GM12878 (cell line): ENCODE data around the gene SLAMF8. TPM values are rescaled to one million over a fixed set of nuclear protein-coding genes. Genes with fewer than 3 reads are reported as not detected.

Experiments
- ATAC-seq: fragments of 200-7000 bp; cut with Tn5 transposase; 3 replicates; pipeline ENCODE4 v1.9.1; 2020; ENCODE audit warnings: mild to moderate bottlenecking, moderate library complexity
- BruUV-seq: library from RNA; stranded (reverse); fragments of 400-500 nt; replicated peaks from 2 replicates; lab custom pipeline; 2021; lab: Mats Ljungman, UMichigan
- CTCF ChIA-PET: fragments of 300-600 bp; sonication (Branson Sonifier 250); formaldehyde crosslinking; extraction: SDS; loops from one replicate; lab custom pipeline; 2021; ENCODE audit warnings: inconsistent platforms; lab: Yijun Ruan, JAX
- POLR2A ChIA-PET: fragments of 350-600 bp; formaldehyde crosslinking; extraction: SDS; loops from one replicate; lab custom pipeline; 2021; ENCODE audit warnings: inconsistent platforms; lab: Charles Lee
- RAD21 ChIA-PET: fragments of 300-600 bp; sonication (Branson Sonifier 250); formaldehyde crosslinking; loops from one replicate; lab custom pipeline; 2023; ENCODE audit warnings: antibody characterized with exemption; ENCODE audit not compliant: unreplicated experiment; lab: Charles Lee
- SMC1A ChIA-PET: fragments of 300-600 bp; sonication (Branson Sonifier 250); formaldehyde crosslinking; loops from one replicate; lab custom pipeline; 2023; ENCODE audit not compliant: unreplicated experiment, uncharacterized antibody; lab: Charles Lee
- DNase-seq: peaks from one replicate; pipeline ENCODE4 v3.0.0-alpha.2; 2011; ENCODE audit warnings: low read depth, low spot score
- FAIRE-seq: peaks from 3 replicates; lab custom pipeline; 2011; peaks lifted over from hg19 to GRCh38; lab: Jason Lieb, UNC
- H2AFZ ChIP-seq: 2 replicates; pipeline ENCODE4 v1.6.0; 2011; ENCODE audit warnings: low read depth, low read length, control low read depth; ENCODE audit not compliant: control insufficient read depth
- H3K27ac ChIP-seq: 2 replicates; pipeline ENCODE4 v1.5.1; 2011; ENCODE audit warnings: control low read depth; ENCODE audit not compliant: control insufficient read depth, insufficient read depth
- H3K27me3 ChIP-seq, 2 experiments: replicated peaks in 1 of 2; 2 replicates each; pipeline versions ENCODE4 v1.6.0 to v1.6.1; 2011; ENCODE audit warnings: low read length in 1 of 2; ENCODE audit not compliant: control insufficient read depth in 2 of 2, insufficient read depth in 2 of 2
- H3K36me3 ChIP-seq, 2 experiments: 2 replicates each; pipeline ENCODE4 v1.5.1; 2011; ENCODE audit warnings: low read length in 1 of 2; ENCODE audit not compliant: control insufficient read depth in 2 of 2, insufficient read depth in 2 of 2
- H3K4me1 ChIP-seq: 2 replicates; pipeline ENCODE4 v1.6.1; 2011; ENCODE audit warnings: mild to moderate bottlenecking, low read length, moderate library complexity, mixed read lengths; ENCODE audit not compliant: control insufficient read depth, insufficient read depth
- H3K4me2 ChIP-seq: 2 replicates; pipeline ENCODE4 v1.6.0; 2011; ENCODE audit warnings: control low read depth; ENCODE audit not compliant: control insufficient read depth, insufficient read depth
- H3K4me3 ChIP-seq: fragments of 200-600 bp; sonication (generic); 2 replicates; pipeline ENCODE4 v1.5.1; 2016
- H3K79me2 ChIP-seq: 2 replicates; pipeline ENCODE4 v1.6.0; 2011; ENCODE audit warnings: low read length; ENCODE audit not compliant: control insufficient read depth, insufficient read depth
- H3K9ac ChIP-seq: 2 replicates; pipeline ENCODE4 v1.8.0; 2011; ENCODE audit warnings: low read length, control low read depth, mixed read lengths; ENCODE audit not compliant: control insufficient read depth, insufficient read depth
- H3K9me3 ChIP-seq: replicated peaks from 3 replicates; pipeline ENCODE4 v1.5.1; 2011; ENCODE audit warnings: mild to moderate bottlenecking, low read length; ENCODE audit not compliant: control insufficient read depth, insufficient read depth
- H4K20me1 ChIP-seq: 2 replicates; pipeline ENCODE4 v1.6.0; 2011; ENCODE audit not compliant: control insufficient read depth, insufficient read depth
- BCL11A ChIP-seq: IDR thresholded peaks from 2 replicates; pipeline ENCODE4 v1.6.1; 2011; ENCODE audit warnings: low read depth, low read length
- BMI1 ChIP-seq: fragments of 450-650 bp; IDR thresholded peaks from 2 replicates; pipeline ENCODE4 v1.6.1; 2016; ENCODE audit warnings: mild to moderate bottlenecking, moderate library complexity, borderline replicate concordance
- CHD1 ChIP-seq: IDR thresholded peaks from 2 replicates; pipeline ENCODE4 v1.6.1; 2012; ENCODE audit warnings: low read depth, low read length, improper control_type of control experiment
- ESRRA ChIP-seq: IDR thresholded peaks from 2 replicates; pipeline ENCODE4 v1.6.1; 2012; ENCODE audit warnings: mild to moderate bottlenecking, low read length, improper control_type of control experiment
- FOS ChIP-seq: IDR thresholded peaks from 3 replicates; pipeline ENCODE4 v1.6.1; 2011; ENCODE audit warnings: borderline replicate concordance; ENCODE audit not compliant: insufficient read length; ENCODE audit errors: extremely low read depth
- MEF2B ChIP-seq: fragments of 450-650 bp; IDR thresholded peaks from 2 replicates; pipeline ENCODE4 v1.6.1; 2018; ENCODE audit warnings: mild to moderate bottlenecking, moderate library complexity; ENCODE audit not compliant: partially characterized antibody, poor library complexity, severe bottlenecking
- MYC ChIP-seq: IDR thresholded peaks from 2 replicates; pipeline ENCODE4 v1.6.1; 2011; ENCODE audit warnings: mild to moderate bottlenecking, low read length, moderate library complexity, inconsistent platforms; ENCODE audit not compliant: insufficient read depth, insufficient replicate concordance, insufficient read length, severe bottlenecking
- PAX5 ChIP-seq: IDR thresholded peaks from 2 replicates; pipeline ENCODE4 v1.6.1; 2011; ENCODE audit warnings: low read depth, low read length, borderline replicate concordance
- PML ChIP-seq: IDR thresholded peaks from 2 replicates; pipeline ENCODE4 v1.6.1; 2012; ENCODE audit warnings: low read length, inconsistent platforms
- POLR2AphosphoS5 ChIP-seq: IDR thresholded peaks from 2 replicates; pipeline ENCODE4 v1.6.1; 2011; ENCODE audit warnings: mild to moderate bottlenecking, low read length, inconsistent platforms
- RAD51 ChIP-seq: fragments of 450-650 bp; IDR thresholded peaks from 2 replicates; pipeline ENCODE4 v1.6.1; 2016; ENCODE audit warnings: moderate library complexity, mild to moderate bottlenecking, inconsistent platforms
- SIN3A ChIP-seq: IDR thresholded peaks from 2 replicates; pipeline ENCODE4 v1.6.1; 2012; ENCODE audit warnings: low read depth, low read length, improper control_type of control experiment
- TBL1XR1 ChIP-seq: IDR thresholded peaks from 2 replicates; pipeline ENCODE4 v1.6.1; 2012; ENCODE audit warnings: low read depth, low read length, improper control_type of control experiment
- TCF12 ChIP-seq: IDR thresholded peaks from 2 replicates; pipeline ENCODE4 v1.6.1; 2011; ENCODE audit warnings: low read depth, mild to moderate bottlenecking, low read length
- ZNF207 ChIP-seq: fragments of 450-650 bp; IDR thresholded peaks from 2 replicates; pipeline ENCODE4 v1.6.1; 2014; ENCODE audit warnings: antibody characterized with exemption, mild to moderate bottlenecking, borderline replicate concordance
- ZNF622 ChIP-seq: fragments of 450-650 bp; IDR thresholded peaks from 2 replicates; pipeline ENCODE4 v1.6.1; 2017; ENCODE audit warnings: mild to moderate bottlenecking, inconsistent platforms
- WGBS: methylation state at CpG from one replicate; pipeline ENCODE4 v1.1.6; 2016; ENCODE audit warnings: low lambda C conversion rate; ENCODE audit not compliant: insufficient replicate concordance, insufficient coverage; ENCODE audit errors: missing lambda C conversion rate; 5-methylcytosine and 5-hydroxymethylcytosine counted together
- in situ Hi-C: fragments of 300-500 bp; cut with MboI; formaldehyde crosslinking; loops from 9 replicates; pipeline ENCODE4 v1.14.3; 2018; ENCODE audit warnings: mixed read lengths
- intact Hi-C: fragments of 100-400 bp; cut with micrococcal nuclease; formaldehyde crosslinking; loops from one replicate; pipeline ENCODE4 v1.14.2; 2022; ENCODE audit not compliant: unreplicated experiment
- polyA plus RNA-seq, 11 experiments: library from polyadenylated mRNA; depleted of rRNA in 4 of 11; unstranded in 6 of 11; stranded (reverse) in 5 of 11; fragments of >200 nt; fragmentation: Nextera tagmentation in 4 of 11; fragmentation: Illumina TruSeq in 1 of 11; extraction: Ambion mirVana in 4 of 11; extraction: Trizol in 1 of 11; gene quantifications; 1 replicate in 1 of 11; 2 replicates in 10 of 11; pipeline versions ENCODE4 v1.2.1 to v1.2.3, GENCODE V29; 2011 to 2016; ENCODE audit warnings: inconsistent platforms in 2 of 11, missing spikeins in 2 of 11, low read depth in 1 of 11
- total RNA-seq, 4 experiments: library from RNA; depleted of rRNA in 3 of 4; stranded (reverse); fragments of >200 nt in 3 of 4; fragmentation: Illumina TruSeq in 1 of 4; extraction: Trizol in 1 of 4; gene quantifications; 2 replicates each; pipeline versions ENCODE4 v1.2.1 to v1.2.3, GENCODE V29; 2013 to 2021
- TF ChIP-seq, protein P1 (sequence below): fragments of 150-350 bp; IDR thresholded peaks from 2 replicates; pipeline ENCODE4 v1.6.1; 2016; ENCODE audit warnings: low read depth, low read length
- TF ChIP-seq, protein P2 (sequence below): IDR thresholded peaks from 2 replicates; pipeline ENCODE4 v1.6.1; 2011; ENCODE audit warnings: borderline replicate concordance, low read depth, mild to moderate bottlenecking, moderate library complexity, mixed read lengths, low read length; ENCODE audit not compliant: insufficient read depth; ENCODE audit errors: extremely low read length

Gene SLAMF8
- total and polyA plus RNA-seq, 10 of the 15 experiments (the other 5 are each of a cell fraction or from before 2014, with no cell fraction given) = 0.04 to 0.69 (median 0.10) TPM; not detected in 3

DNA sequence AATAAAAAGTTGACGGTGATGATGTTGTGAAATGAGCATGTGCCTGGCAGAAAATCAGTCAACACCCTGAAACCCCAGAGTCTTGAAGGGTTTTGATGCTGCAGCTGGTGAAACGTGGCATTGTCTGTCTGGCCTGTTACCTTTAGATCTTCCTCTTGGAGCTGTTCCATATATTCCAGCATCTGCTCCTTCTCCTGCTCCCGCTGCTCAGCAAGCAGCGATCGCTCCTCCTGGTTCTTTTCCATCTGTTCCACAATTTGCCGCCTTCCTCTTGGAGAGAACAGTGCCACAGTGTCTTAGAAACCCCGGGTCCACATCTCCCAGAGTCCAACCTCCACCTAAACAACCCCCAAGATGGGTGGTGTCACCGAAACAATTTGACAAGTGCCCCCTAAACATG, 57.6 kb downstream of the SLAMF8 start:
- no peaks in the 10 kb centered on the region for H4K20me1 ChIP-seq
- H3K36me3 ChIP-seq = no peaks in the 10 kb centered on the region
- H3K27me3 ChIP-seq = no peaks in the 10 kb centered on the region
- no peaks in the 10 kb centered on the region for H3K9me3 ChIP-seq
- no peak overlapping the region for H2AFZ ChIP-seq
- H3K9ac ChIP-seq = no peak overlapping the region
- ChIA-PET CTCF (interaction anchor here (14.8 kb wide), 1 partner anchor 85 kb away, joined by 476 read pairs; the partner anchor contains the start of gene FCRL6), RAD21 (interaction anchor here (2.0 kb wide), 1 partner anchor 85 kb away, joined by 8 read pairs; no protein-coding TSS in a partner anchor), SMC1A (interaction anchor here (12.2 kb wide), 1 partner anchor 84 kb away, joined by 289 read pairs; the partner anchor contains the start of gene FCRL6), POLR2A (no interaction called here)
- ATAC-seq (no peak), DNase-seq (no peak), FAIRE-seq (no peak)
- 51% methylated on average over 8 of the region's 8 CpGs for WGBS
- intact Hi-C loops = no loop called here
- in situ Hi-C loops = no loop called here
- TF ChIP-seq CHD1 (no peak), ZNF622 (no peak), SIN3A (no peak), PML (no peak), BCL11A (no peak), MYC (no peak), BMI1 (no peak), TCF12 (no peak), ZNF207 (no peak), MEF2B (no peak), TBL1XR1 (no peak), POLR2AphosphoS5 (no peak), ESRRA (no peak), FOS (no peak), RAD51 (no peak), PAX5 (no peak)
- TF ChIP-seq, protein P1, sequence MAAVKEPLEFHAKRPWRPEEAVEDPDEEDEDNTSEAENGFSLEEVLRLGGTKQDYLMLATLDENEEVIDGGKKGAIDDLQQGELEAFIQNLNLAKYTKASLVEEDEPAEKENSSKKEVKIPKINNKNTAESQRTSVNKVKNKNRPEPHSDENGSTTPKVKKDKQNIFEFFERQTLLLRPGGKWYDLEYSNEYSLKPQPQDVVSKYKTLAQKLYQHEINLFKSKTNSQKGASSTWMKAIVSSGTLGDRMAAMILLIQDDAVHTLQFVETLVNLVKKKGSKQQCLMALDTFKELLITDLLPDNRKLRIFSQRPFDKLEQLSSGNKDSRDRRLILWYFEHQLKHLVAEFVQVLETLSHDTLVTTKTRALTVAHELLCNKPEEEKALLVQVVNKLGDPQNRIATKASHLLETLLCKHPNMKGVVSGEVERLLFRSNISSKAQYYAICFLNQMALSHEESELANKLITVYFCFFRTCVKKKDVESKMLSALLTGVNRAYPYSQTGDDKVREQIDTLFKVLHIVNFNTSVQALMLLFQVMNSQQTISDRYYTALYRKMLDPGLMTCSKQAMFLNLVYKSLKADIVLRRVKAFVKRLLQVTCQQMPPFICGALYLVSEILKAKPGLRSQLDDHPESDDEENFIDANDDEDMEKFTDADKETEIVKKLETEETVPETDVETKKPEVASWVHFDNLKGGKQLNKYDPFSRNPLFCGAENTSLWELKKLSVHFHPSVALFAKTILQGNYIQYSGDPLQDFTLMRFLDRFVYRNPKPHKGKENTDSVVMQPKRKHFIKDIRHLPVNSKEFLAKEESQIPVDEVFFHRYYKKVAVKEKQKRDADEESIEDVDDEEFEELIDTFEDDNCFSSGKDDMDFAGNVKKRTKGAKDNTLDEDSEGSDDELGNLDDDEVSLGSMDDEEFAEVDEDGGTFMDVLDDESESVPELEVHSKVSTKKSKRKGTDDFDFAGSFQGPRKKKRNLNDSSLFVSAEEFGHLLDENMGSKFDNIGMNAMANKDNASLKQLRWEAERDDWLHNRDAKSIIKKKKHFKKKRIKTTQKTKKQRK = no peak
- TF ChIP-seq, protein P2, sequence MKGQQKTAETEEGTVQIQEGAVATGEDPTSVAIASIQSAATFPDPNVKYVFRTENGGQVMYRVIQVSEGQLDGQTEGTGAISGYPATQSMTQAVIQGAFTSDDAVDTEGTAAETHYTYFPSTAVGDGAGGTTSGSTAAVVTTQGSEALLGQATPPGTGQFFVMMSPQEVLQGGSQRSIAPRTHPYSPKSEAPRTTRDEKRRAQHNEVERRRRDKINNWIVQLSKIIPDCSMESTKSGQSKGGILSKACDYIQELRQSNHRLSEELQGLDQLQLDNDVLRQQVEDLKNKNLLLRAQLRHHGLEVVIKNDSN = no peak
- BruUV-seq = no TSS peak
- H3K4me1 ChIP-seq = peaks cover 6% of the 10 kb centered on the region
- H3K4me3 ChIP-seq = no peak overlapping the region
- no peaks in the 10 kb centered on the region for H3K79me2 ChIP-seq
- H3K27ac ChIP-seq = no peak overlapping the region
- H3K4me2 ChIP-seq = no peak overlapping the region
